ENCODE results near the gene CACNB2. TPM values are rescaled to one million over a fixed set of nuclear protein-coding genes. Genes with fewer than 3 reads are reported as not detected.
A peak's percentile ranks its signal among the peaks of the same experiment; 100 is the strongest.
"Not testable (repeated sequence)": the region's sequence is repeated elsewhere in the genome, so short reads cannot be mapped to it uniquely, and the experiment has no call there.

The CACNB2 gene
- total RNA-seq, 1 experiment from 2014 or later: not detected

DNA sequence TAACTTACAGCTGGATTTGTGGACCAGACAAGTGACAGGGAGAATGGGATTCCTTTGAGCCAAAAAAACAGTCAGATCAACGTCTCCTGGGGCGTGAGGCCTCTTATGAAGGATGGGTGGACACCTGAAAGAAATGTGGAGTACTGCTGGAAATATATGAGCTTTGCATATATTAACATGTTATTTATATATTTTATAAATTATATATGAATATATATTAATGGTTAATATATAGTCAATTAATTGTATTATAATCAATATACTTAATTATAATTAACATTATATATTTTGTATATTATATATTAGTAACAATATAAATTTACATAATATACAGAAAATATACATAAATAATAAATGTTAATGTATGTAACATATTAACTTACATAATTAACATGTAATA lies 57.5 kb downstream of the CACNB2 start:
- no peak for DNase-seq (ENCODE audit: low read depth)

DNA sequence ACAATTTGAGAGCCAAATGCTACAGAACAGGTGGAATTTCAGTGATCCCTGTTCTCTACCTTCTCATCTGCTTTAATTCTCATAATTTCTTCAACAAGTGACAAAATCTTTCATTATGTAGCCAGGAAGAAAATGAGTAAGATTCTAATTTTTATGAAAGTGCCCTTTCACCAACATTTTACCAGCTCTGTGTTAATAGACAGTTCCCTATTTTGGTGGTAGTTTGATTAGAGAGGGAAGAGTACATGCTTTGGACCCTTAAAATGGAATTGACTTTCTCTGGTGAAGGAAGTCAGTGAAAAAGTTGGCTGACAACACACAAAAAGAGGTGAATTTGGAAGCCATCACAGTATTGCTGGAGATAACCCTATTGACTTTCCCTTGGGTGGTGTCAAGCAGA lies 61.7 kb downstream of the CACNB2 start:
- no peak for DNase-seq (ENCODE audit: low read depth)

DNA sequence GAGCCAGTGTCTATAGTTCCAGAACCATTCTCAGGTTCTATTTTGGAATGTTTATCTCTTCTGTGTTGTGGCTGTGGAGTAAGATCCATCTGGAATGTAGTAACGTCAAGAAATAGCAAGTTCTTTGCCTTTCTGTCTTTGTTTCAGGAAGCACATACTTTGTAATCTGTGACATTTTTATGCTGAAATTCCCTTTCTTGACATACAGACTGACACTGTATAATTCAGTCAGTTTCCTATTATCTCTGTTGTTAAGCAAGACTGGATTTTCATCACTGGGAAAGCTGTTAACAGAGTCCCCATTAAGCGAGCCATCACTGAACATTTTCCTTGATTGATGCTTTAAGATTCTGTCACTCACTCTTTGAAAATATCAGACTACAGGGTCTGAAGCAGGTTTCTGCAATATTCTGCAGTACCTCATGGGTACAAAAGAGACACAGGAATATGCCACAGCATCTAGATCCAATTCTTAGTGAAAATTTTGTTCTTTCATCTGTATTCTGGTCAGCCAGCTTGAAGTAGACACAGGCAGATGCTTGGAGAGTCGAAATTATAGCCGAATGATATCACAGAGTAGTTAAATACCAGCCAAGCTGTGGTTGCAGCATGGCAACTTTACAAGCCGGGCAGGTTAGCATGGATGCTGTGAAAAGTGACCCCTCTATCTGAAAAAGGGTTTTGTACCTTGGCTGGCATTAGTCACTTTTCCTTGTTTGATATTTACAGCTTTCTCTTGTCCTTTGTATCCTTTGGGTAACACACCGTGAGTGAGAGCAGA lies 62.6 kb downstream of the CACNB2 start:
- DNase-seq (ENCODE audit: low read depth): no peak

DNA sequence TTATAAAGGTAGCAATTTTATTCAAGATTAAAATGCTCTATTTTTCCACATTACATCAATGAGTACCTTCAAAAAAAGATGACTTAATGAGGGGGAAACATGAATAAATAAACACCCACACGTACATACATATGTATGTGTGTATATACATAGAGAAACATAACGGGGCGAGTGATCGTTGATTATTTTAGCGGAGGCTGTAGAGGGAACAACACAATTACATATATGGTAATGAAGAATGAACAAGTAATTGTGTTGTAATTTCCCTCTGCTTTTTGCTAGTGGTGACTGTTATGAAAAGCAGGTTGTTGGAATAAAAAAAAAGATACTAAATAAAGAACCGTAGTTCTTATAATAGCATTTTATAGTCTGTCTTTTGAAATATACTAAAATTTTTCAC lies 63.2 kb downstream of the CACNB2 start:
- DNase-seq (ENCODE audit: low read depth): no peak

DNA sequence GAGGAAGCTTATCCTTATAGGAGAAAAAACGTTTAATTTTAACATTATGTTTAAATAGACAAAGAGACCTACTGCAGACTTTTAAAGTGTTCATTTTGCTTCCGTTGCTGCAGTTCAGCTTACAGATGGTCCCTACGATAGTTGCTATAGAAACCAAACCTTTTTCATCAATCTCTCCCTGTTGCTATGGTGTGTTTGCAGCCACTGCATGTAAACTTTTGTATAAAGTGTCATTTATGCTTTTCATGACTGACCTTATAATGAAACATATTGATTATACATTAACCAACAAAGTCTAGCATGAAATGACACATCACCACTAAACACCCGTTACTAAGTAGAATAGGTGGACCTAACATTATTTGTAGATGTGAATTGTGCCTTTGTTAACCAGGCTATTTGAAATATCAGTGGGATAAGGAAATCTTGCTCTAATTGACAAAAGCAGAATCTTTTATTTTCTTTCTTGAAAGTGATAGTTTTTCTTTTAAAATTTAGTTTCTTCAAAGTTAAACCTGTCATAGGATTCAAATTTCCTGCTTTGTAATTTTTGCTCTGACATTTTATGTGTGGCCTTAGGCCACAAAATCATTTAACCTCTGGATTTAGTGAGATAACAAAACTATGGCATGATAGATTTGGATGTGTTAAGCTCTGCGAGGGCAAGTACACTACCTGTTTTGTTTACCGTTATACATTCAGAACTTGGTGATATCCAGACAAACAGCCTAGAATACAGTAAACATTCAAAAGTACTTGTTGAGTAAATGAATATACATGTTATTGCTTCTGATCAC lies 64.0 kb downstream of the CACNB2 start:
- peak; percentile 3 for DNase-seq (ENCODE audit: low read depth)

DNA sequence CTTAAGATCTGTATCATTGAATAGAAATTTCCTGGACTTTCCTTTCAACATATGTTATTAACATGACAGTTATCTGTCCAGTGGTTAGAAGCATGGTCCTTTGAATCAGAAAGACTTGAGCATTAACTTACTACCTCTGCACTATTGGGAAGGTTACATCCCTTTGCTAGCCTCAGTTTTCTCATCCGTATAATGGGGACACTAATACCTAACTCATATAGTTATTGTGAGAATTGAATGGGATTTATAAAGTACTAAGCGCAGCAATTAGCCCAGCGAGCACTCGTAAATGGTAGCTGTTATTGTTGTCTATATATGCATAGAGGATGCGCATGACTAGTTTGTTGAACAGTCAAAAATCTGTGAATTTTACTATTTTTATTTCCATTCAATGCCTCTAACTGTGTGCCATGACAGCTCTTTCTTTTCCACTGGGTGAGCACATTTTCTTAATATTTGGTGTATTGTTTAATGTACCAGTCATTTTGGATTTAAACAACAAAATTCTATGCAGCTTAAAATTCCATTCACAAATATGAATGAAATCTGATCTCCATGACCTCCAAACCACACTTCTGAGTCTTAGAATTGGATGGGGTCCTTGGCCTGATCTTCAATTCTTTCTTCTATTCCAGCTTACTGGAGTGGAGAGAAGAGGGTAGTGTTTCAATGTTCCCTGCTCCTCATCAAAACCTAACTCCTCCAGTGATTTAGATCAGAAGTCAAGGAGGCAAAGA lies 65.0 kb downstream of the CACNB2 start:
- no peak for DNase-seq (ENCODE audit: low read depth)

DNA sequence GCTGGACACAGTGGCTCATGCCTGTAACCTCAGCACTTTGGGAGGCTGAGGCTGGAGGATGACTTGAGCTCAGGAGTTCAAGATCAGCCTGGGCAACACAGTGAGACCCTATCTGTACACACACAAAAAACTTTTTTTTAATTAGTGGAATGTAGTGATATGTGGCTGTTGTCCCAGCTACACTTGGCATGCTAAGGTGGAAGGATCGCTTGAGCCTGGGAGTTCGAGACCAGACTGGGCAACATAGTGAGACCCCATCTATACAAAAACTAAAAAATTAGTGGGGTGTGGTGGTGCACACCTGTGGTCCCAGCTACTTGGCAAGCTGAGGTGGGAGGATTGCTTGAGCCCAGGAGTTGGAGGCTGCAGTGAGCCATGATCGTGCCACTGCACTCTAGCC lies 68.0 kb downstream of the CACNB2 start:
- not testable (repeated sequence) for DNase-seq (ENCODE audit: low read depth)

DNA sequence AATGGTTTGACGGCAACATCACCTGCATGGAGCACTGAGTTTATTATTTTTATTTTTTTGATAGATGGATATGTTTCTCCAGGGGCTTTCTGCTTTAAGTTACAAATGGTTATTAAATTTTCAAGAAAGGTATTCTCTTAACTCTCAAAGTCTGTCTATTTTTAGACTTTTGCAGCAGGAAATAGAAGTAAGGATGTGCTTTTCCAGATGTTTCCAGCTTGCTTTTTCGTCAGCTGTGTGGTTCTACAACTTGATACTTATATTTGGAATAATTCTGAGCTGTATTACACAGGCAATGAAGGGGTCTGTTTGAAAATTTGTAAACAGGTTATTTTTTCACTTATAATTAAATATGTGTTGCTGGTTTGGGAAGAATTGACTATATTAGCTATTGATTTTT lies 69.0 kb downstream of the CACNB2 start:
- DNase-seq (ENCODE audit: low read depth): no peak

DNA sequence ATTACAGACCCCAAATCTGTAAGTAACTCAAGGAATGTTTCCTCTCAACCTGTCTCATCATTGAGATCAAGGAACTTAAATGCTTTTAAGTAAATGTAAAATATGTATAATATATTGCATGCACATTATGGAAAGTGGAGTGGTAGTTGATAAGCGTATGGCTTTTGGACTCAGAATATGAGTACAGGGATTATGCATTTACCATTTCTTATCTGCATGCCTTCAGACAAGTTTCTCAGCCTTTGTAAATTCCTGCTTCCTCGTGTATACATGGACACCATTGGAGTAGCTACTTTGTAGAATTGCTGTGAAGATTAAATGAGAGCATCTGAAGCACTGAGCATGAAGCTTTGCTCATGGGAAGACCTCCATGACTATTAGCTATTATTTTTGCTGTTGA lies 70.5 kb downstream of the CACNB2 start:
- no peak for DNase-seq (ENCODE audit: low read depth)

DNA sequence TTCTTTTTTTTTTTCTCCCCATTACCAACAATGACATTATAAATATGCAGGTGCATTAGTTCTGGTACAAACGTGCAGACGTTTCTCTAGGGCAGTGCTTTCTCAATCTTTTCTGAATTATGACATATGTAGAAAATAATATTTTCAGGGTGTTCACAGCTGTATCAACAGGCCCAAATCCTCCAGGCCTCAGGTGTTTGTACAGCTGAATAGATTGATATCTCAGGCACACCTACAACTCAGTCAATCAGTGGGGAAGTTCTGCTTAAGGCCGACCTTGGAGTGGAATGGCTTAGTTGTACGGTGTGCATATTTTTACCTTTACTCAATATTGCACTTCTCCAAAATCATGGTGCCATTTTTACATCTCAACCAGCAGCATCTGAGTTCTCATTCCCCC lies 71.6 kb downstream of the CACNB2 start:
- DNase-seq (ENCODE audit: low read depth): no peak

DNA sequence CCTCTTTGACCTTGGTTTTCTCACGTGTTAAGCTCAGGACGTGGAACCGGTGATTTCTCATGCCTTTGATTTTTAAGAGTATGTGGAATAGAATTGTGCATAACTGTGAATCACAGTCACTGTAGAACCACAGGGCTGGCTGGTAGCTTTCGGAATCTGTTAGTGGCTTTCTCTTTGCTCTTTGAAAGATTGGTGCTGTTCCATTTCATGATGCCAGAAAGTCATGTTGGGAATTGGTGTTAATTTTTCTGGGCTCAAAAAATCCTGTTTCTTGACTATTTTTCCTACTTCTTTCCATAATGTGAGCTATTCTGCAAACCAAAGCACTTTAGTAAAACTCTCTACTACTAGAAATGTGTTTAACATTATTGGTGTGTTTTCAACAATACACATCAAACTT lies 73.0 kb downstream of the CACNB2 start:
- no peak for DNase-seq (ENCODE audit: low read depth)

DNA sequence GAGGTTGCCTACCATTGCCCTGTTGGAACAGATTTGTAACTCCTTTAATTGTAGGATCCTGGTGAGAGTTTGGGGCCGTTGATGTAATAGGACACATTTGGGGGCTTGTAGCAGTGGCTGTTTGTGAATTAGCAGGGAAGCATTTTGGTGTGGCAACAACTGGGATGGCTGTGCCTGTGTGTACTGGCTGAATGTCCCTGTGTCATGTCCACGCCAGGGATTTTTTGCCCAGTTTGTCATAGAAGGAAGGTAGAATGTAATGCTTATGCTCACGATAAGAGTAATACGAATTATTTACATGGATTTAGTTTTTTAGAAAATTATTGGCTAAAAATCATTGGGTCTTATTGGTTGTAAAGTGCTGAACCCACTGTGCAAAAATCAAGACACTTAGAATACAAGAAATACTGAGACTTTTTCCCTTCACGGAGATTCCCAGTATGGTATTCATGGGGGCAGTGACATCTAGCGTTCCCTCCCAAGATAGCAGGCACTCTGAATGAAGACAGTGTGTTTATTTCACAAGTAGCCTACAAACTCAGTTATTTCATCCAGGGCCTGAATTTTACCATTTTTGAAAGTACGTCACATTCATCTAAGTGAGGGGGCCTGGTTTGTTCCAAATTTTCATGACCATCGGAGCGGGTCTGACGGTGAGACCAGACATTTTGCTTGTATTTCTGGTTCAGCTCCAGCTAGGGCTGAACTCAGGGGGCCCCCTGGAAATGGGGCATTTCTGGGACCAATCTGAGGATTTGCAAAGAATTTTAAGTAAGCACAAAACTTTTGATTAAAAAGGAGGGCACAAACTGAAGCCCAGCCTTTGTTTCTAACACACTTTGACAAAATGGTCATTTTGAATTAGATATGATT lies 74.7 kb downstream of the CACNB2 start:
- peak; percentile 52 for DNase-seq (ENCODE audit: low read depth)

DNA sequence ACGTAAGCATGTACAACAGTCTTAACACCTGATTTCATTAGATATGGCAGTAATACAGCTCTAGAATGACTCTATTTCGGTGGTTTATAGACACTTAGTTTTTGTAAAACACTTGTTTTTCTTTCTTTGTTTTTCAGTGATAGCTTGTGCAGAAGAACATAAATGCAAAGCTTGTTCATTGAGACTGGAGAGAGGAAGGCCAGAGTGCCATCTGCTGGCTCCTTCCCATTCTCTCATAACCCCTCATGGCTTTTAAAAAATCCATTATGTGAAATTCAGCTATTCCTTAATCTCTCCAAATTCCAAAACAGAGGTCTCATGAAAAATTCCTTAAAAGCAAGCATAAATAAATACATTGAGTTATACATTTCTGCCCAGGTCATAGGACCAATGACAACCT lies 76.3 kb downstream of the CACNB2 start:
- peak; percentile 8 for DNase-seq (ENCODE audit: low read depth)

DNA sequence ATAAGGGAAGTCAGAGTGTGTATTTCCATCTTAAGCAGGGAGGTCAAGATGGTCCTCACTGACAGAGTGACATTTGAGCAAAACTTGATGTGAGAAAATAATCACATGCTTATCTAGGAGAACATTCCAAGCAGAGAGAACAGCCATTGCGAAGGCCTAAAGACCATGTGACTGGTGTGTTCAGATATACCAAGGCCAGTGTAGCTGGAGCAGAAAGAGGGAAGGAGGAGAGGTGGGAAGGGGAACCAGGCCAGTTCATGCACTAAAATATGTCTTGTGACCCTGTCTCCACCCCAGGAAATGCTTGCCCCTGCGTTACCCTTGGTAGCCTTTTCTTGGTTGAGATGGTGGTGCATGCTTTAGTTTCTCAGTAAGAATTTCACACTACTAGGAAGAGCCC lies 77.4 kb downstream of the CACNB2 start:
- DNase-seq (ENCODE audit: low read depth): no peak

DNA sequence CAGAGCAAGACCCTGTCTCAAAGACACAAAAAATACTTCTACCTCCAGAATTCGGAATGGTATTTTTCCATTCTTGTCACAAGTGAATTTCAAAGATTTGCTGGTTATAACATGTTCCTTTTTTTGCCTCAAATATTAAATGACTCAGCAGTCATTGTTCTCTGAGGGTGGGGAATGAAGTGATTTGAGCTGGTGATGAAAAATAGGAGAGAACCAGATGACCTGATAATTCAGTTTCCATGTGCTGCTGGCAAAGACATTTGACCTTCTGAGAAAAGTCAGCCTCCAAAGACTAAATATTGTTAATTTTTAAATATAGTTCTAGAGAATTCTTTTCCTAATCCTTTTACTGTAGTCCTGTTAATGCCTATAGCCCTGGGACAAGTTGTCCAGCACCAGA lies 78.9 kb downstream of the CACNB2 start:
- no peak for DNase-seq (ENCODE audit: low read depth)

DNA sequence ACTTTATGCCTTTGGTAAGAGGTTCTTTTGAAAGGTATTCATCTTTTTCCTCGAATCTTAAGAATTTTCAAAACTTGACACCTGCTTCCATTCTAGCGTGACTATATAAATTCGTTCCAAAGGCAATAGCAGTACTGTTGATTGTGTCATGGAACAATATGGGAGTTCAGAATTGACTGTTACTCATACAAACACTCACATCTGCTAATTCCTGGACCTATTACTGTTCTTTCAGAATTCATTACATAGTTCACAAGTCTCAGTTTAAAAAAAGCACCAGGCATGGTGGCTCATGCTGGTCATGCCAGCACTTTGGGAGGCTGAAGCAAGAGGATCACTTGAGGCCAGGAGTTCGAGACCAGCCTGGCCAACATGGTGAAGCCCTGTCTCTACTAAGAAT lies 80.9 kb downstream of the CACNB2 start:
- DNase-seq (ENCODE audit: low read depth): no peak

DNA sequence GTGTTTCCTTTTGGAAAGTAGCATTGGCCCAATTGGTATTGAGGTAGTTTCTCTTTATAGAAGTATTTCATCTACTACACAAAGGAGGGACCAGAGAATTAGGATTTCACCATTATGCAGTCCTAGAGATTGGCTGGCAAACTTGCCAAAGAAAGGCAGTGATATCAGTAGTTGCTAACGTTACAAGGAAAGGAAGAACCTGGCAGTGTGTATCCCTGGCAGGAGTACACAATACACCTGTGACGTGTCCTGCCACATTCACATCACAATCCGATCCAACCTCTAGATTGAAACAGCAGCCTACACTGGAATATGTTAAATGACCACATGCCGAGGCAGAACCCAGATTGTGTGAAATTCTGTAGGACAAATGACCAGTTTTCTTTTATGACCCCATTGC lies 81.7 kb downstream of the CACNB2 start:
- no peak for DNase-seq (ENCODE audit: low read depth)

DNA sequence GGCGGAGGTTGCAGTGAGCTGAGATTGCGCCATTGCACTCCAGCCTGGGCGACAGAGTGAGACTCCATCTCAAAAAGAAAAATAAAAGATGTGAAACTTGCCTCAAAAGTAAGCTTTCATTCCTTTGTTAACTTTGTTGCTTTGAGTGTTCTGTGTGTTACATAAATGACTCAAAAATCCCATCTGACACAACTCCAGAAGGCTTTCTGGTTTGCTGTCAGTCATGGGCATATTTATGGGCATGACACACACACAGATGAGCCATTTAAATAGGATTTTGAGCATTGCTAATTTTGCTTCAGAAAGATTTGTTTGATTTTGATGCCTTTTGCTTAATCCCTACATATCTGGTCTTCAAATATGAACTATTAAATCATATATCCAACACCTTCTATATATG lies 82.6 kb downstream of the CACNB2 start:
- DNase-seq (ENCODE audit: low read depth): no peak

DNA sequence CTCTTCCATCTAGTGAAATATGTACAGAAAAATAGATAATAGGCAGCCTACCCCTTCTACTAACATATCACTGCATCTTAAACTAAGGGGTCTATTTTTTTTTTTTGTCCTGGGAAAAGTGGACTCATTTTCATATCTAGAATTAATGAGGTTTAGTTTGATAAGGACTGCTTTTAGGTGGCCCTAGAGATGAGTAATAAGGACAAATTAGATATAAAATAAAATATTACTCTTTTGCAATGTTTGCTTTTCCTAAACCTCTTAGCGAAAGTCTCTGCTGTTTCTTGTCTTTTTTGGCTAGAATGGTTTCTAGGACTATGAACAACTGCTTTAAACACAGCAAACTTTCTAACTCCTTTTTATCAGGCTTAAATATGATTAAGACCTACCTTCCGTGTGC lies 83.7 kb downstream of the CACNB2 start:
- no peak for DNase-seq (ENCODE audit: low read depth)

DNA sequence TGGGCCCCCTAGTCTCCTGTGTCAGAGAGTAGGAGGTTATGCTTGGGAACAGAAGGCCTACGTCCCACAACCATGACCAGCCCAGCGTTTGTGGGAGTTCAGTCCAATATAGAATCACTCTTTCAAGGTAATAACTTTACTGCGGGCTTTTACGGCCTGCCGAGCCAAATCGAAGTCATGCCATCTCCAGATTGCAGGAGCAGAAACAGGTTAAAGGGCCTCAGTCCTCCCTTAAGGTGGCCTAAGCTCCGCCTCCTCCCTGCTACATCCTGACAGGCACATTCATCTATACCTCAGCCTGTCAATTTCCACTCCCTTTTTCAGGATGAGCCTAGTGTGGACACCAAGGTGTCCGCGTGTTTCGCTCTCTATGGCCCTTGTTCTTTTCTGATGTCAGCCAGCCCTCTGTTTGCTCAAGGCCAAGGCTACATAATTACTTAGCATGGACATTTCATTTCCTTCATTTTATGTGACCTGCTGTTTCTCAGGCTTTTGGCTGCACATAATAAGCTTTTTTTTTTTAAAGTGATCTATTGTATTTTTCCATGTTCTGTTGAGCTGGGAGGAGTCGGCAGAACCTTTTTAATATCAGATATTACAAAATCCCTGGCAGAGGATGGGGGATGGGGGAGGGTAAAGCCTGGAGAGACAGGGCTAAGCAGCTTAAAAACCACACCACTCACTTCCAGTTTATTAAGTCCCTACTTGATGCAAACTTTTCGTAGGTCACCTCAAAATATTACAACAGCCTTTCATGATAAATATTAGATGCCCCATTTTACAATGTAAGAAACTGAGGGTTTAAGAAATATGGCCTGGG lies 84.6 kb downstream of the CACNB2 start:
- DNase-seq (ENCODE audit: low read depth): no peak

DNA sequence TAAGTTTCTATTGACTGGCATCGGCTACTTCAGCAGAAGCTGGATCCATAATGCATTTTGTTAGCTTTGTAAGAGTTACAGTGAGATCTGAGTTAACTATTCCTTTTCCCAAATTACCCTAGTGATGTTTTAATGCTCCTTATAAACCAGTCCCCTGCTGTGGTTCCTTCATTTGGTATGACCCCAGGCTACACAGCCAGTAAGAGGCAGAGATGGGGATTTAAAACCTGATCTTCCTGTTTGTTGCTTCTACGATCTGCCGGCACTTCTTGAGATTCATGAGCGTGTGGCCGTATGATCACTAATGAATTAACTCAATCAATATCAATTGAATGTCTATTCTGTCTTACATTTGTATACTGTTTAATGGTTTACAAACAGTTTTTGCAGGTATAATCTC lies 86.1 kb downstream of the CACNB2 start:
- DNase-seq (ENCODE audit: low read depth): no peak

Data from RPMI7951 (cell line).